HG03565 (cell line): ENCODE results near the gene ARHGDIA.
"Not testable (repeated sequence)": the region's sequence is repeated elsewhere in the genome, so short reads cannot be mapped to it uniquely, and the experiment has no call there.

Experiments
- ATAC-seq: cut with Tn5 transposase; IDR thresholded peaks from one replicate; pipeline ENCODE4 v1.9.1; 2021; ENCODE audit warnings: mild to moderate bottlenecking, moderate library complexity; ENCODE audit not compliant: unreplicated experiment

The ARHGDIA gene

DNA sequence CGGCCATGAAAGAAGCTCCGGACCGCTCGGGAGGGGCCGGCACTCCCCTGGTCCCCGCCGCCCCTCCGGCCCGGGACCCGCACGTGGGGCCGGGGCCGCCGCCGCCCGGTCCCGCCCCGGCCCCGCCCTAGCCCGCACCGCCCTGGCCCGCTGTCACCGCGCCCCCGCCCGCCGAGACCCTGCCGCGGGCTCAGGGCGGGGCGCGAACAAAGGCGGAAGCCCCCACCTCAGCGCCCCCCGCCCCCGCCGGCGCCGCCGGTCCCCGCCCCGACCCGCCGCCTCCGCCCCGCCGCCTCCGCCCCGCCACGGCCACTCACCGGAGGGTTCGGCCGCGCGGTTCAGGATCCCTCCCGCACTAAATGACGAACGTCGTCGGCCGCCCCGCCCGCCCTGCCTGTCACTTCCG, at the start of gene ARHGDIA:
Gene ARHGDIA (minus strand): TSS at position 357 of the 406 bp plus-strand sequence. CDS start 1,407 bp downstream, outside the sequence.
- no peak for ATAC-seq

DNA sequence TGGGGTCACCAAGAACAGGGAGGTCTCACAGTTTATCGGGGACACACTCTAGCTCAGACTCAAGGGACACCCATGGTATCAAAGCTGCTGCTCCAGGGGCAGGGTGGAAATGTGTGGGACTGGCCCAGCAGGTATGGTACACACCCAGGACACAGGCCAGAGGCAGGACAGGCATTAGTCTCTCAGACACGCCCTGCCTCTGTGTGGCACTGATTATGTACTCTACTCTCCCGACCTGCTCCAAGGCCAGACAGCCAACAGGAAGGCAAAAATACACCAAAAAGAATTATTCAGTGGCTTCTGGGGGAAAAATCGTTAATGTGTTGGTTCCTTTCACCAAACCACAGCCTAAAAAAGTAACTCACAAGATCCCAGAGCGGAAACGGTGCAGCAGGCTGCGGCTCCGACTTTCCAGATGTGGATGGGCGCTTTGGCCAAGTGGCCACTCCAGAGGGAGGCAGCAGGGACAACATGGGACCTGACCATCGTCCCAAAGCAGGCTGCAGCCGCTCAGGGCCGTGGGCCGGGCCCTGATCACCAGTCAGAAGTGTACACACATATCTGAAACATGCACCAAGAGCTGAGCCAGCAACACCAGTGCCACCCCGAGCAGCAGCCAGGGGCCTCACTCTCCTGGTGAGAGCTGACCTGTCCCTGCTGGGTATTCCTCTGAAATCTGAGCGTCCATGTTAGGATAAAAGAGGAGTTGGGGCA, 47.9 kb upstream of the ARHGDIA start:
- no peak for ATAC-seq

DNA sequence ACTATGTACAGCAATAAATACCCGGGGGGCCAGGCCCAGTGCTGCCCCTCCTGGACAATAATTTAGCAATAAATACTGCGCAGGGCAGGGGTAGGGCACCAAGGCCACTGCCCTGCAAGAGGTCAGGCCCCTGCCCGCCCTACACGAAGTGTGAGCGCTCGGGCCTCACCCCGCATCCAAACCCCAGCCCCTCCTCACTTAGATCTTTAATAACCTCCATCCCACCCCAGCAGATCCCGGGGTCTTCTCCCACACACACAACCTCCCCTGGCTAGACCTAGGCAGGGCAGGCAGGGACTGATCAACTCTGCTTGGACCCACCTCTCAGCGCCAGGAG, 47.2 kb upstream of the ARHGDIA start:
- not testable (repeated sequence) for ATAC-seq

DNA sequence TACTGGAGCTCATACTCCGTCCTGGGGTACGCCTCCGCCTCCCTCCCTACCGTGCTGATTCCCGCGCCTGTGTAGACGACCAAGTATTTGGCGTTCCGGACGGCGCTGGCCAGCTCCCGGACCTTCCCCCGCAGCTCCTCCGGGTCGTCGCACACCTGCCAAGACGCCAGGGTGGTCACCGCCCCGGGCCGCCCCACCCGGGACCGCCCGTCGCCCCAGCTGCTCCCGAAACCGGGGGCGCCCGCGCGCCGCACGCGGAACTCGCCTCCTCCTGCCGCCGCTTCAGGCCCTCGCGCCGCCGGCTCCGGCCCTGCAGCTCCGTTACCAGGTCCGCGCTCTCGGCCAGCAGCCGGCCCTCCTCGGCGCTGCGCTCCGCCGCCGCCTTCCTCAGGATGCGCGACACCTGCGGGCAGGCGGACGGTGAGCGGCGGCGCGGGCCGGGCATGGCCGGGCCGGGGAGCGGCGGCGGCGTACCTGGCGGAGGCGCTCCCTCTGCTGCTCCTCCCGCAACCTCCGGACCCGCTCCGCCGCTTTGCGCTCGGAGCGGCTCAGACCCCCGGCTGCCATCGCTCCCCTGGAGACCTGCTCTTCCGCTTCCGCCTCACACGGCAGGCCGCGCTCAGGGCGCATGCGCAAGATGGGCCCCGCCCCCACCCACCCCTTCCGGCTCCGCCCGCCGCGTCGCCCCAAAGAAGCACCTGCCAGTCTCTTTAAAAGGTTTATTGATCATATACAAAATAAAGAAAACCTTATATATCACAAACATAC, 46.6 kb upstream of the ARHGDIA start, which contains the start of gene SIRT7:
Gene SIRT7 (minus strand): TSS at position 612 of the 768 bp plus-strand sequence. CDS start 45 bp downstream, at position 567.
- ATAC-seq = peak; percentile 63

DNA sequence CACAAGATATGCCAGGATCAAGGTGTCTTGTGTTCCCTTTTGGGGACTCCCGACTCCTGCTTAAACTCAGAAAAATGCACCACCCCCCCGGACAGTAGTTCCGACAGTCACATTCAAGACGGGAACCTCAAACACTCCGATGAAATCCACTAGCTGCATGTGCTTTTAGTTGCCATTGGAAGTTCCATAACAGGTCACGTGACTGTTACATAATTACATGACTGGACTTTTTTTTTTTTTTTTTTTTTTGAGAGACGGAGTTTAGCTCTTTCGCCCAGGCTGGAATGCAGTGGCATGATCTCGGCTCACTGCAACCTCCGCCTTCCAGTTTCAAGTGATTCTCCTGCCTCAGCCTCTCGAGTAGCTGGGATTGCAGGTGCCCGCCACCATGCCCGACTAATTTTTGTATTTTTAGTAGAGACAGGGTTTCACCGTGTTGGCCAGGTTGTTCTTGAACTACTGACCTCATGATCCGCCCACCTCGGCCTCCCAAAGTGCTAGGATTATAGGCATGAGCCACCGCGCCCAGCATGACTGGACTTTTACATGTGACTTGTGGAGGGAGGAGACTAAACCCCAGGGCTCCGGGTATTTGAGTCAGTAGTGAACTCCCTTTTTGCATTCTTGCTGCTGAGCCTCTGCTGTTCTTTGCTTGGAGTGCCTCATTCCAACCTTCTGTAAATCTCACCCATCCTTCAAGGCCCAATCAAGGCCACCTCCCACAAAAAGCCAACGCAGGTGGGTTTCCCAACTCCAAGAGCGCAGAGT, 45.3 kb upstream of the ARHGDIA start:
- no peak for ATAC-seq

DNA sequence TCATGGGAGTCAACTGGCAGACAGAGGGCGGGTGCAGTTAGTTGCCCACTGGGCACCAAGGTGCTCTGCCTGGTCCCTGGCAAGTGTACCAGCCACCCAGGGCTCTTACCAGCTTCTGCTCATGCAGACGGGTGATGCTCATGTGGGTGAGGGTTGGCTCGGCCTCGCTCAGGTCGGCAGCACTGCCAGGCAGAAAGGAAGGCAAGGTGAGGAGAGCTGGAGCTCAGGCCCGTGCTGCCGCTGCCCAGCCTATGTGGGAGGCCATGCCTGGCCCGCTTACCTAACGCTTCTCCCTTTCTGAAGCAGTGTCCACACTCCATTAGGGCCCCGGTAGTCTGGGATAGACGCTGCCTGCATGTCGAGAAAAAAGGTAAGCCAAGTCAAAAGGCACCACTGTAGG, 44.2 kb upstream of the ARHGDIA start:
- no peak for ATAC-seq

DNA sequence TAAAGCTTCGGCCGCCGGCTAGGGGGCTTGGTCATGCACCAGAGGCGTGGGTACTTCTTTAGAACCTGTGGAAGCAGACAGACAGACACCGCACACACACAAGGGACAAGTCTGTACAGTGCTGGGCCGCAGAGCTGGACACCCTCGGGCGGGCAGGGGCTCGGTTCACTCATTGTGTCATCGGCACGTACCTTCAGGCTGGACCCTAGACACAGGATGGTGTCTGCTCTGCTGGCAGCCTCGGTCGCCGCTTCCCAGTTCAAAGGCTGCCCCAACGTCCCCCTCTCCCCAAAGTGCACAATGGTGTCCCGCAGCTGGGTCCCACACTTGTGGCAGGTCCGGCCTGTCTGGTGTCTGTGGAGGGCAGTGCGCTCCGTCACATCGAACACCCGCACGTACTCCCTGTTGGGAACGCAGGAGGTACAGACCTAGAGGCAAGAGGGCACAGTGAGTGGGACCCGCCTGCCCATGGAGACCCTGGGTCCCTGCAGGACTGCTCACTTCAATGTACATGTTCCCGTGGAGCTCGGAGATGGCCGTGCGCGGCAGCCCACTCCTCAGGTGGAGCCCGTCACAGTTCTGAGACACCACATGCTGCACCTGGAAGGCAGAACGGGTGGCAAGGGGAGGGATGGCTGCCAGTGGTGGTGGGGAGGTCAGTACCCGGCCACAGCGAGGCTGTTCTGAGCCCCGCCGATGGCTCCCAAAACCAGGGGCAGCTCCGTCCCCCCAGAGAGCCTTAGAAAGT, 43.1 kb upstream of the ARHGDIA start:
- ATAC-seq = no peak

DNA sequence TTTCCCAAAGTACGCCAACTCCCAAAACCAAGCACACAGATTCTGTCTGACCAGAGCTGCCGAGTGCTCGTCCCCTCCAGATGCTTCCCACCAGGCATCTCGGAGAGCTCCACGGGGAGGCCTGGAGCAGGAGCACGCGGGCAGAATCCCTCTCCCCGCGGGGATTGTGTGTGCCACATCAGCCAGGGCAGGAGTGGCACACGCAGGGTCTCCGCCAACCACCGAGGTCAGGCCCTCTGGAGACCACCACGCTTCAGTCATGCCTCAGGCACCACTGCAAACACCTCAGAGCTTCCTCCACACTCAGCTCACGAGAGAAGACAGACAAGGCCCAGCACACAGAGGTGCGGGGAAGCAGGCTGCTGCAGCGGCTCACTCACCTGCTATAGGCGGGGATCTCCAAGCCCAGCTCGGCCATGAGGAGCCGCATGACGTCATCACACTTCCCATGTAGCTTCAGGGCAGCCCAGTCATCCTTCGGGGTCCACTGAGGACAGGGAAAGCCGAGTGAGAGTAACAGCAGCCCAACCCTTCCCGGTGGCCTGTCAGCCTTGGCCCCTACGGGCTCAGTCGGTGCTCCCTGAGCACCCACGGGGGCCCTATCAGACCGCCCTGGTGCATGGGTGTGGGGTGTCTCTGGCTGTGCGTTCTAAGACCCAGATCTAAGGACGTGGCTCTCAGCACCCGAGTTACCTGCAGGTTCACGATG, 42.4 kb upstream of the ARHGDIA start:
- ATAC-seq = no peak

DNA sequence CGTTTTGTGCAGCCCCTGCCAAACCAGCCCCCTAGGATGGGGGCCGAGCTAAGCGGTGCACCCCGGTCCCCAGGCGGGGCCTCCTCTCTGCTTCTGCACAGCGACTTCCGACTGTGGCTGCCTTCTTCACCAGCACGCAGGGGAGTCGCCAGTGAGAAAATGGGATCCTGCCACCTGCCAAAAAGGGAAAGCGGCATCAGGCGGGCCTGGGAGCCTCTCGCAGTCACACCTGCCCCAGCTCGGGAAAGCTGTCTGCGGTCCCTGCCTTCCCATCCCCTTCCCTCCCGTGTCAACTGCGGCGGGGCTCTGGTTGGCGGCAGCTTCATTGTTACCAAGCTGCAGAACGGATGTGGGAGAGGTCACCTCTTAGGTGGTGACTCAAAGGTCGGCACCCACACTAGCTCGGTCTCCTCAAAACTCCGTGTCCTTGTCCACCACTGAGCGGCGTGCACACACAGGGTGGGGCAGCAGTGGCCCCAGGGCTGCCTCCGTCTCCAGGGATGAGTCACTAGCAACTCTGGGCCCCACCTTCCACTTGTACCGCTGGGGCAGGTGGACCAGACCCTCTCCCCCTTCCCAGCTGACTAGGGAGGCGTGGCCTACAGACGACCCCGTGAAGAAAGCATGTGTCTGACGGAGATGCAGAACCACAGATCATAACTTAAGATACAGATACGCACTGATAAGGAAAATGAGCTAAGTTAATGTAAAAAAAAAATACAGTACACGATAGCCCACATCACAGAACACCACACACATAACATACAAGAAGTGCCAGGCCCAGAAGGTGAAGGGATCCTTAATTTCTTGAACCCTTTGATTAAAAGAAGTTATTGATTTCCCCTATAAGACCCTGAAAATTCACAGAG, 41.5 kb upstream of the ARHGDIA start:
- ATAC-seq = no peak

DNA sequence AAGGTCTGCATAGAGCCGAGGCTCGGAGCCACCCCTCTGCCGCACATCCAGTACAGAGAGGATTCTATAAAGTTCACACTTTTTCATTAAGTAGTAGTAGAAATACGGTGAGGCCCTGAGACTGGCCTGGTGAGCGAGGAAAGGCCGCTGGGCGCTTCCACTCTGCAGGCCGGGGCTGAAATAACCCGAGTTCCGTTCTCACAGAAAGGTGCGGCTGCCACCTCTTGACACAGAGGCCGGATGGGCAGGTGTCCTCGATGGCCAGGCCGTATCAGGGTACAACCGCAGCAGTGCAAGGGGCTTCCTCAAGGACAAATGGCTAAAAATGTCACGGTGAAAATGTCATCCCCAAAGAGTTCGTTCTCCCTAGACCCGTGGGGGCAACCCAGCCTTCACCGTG, 40.8 kb upstream of the ARHGDIA start:
- no peak for ATAC-seq

DNA sequence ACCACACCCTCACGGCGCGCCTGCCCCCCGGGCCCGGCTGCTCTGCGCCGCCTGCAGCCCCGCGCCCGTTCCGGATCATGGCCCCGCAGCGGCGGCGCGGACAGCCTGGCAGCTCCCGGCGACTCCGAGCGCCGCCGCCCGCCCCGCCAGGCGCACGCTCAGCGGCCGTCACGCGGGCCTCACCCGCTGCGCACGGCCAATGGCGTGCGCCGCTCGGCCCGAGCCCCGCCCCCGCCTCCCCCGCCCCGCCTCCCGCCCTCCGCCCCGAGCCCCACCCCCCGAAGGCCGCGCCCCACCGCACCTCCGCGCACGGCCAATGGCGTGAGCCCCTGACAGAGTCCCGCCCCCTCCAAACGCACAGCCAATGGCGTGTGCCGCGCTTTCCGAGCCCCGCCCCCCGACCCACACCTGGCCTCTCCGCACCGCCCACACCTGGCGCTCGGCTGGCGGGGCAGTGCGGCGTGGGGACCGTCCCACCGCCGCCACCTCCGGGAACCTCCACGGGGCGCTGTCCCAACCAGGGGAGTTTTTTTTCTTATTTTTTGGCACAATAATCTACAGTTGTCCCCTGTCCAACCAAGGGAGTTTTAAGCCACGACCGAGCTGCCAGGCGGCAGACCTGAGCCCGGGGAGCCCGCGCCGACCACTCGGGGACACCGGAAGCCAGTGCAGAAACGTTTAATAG, 40.3 kb upstream of the ARHGDIA start, which contains the start of gene PCYT2:
Gene PCYT2 (minus strand): TSS at position 123 of the 685 bp plus-strand sequence. CDS start 44 bp downstream, at position 79.
- ATAC-seq = peak; percentile 52

DNA sequence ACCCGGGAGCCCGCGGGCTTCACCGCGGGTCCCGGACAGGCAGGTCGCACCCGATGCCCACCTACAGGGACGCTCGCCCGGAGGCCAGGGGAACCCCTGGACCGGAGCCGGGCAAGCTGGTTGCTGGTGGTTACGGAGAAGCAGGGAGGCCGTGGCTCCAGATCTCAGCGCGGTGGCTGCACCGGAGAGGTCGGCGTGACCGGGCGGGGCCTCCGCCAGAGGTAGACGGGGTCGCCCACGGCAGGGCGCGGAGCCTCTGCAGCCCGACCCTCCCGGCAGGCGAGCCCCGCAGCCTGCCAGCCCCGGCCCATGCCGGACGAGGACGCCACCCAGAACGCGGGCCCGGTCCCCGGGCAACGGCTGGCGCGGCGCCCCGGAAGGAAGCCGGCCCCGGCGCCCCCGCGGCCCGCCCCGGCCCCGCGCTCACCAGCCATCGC, 39.7 kb upstream of the ARHGDIA start:
- ATAC-seq = peak; percentile 26

DNA sequence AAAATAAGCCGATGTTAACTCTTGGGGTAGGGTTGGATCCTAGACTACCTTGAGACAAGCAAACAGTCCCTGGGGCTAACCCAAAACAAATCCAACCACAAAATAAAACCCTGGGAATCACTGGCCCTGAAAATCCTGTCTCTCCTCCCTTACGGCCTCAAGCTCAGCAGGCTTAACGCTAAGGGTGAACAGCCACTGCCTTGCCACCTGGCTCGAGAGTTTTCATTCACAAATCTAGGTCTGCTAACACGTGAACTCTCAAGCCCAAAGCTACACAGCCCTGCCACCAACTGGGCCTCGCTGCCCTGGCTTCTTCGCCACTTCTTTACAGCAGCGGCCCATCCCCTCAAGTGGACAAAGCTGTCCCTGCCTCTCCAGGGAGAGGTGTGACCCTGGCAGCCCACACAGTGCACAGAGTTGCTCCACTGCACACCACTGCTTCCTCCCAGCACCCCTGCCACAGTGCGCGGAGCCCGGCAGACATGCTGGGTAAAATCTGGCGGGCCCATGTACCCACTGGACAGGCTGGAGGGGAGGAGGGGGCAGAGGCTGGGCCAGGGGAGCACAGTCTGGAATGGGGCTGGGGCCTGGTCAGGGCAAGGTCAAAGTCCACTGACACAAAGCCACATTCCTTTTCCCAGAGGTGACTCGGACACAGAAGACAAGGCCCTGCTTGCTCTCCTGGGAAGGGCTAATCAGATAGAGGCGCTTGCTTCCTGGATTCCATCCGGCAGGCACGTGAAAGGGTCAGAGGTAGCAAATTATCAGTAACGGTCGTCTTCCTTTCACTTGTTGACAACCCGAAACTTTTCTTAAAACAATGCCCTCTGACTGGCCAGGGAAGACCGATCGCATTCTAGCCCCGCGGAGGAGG, 39.1 kb upstream of the ARHGDIA start:
- ATAC-seq = no peak

DNA sequence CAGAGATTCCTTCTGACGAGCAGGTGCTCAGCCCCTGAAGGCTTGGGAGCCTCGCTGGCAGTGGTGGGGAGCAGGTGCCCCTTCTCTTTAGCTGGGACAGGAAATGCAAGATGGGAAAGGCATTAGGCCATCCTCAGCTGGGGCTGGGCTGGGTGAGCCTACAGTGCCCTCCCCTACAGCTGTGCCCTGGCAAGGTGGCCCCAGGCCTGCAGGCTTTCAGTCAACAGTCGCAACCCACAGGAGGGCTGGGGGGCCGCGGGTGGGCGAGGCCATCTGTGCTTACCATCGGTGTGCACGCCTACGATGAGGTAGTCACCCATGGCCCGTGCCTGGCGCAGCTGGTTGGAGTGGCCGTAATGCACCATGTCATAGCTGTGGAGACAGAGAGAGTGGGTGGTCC, 38.1 kb upstream of the ARHGDIA start:
- ATAC-seq = no peak

DNA sequence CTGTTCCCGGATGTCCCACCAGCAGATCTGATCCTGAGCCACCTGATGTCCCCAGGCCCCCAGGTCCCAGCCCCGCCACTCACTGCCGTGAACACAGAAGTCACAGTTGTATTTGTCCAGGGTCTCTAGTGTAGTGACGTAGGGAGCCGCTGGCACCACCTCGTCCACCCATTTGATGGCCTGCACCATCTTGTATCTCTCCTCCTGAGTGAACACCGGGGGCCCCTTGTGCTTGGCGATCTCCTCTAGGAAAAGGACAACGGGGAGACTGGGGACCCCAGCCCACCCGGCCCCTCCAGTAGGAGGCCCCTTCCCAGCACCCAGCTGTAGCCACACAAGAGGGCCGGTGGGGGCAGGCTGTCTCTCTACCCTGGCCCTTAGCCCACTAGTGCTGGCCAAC, 37.7 kb upstream of the ARHGDIA start:
- ATAC-seq = no peak

DNA sequence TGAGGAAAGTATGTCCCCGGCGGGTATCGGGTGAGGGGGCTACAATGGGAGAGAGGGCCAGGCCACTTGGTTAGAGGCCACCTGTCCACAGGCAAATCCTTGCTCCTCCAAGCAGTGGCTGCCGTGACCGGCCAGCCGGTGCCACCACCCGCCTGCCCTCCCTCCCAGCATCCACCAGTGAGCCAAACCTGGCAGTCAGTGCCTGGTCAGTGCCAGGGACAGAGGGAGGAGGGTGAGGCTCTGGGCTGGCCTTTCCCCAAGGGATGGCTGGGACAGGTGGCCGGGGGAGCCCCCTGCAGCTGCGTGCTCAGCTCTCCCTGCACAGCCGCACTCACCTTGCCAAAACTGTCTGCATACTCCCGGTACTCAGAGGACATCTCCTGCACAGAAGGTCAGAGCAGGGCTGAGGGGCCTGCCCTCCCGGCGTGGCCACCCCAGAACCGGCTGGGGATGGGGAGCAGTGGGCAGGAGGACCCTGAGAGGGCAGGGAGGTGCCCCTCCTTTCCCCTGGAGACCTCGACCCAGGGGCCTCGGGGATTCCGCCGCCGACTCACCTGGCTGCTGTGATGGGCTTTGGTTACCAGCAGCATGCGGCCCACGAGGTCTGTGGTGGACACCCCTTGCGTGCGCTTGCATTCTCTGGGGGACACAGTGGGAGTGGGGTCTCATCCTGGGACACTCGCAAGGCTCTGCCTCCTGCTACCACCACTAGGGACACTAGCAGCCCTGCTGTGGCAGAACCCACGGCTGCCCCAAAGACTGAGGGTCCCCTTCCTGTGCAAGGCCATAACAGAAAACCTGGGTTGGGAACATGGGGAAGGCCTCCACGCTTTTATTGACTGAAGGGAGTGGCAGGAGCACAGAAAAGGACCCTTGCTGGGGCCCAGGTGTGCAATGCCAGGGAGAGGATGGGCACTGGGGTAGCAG, 36.3 kb upstream of the ARHGDIA start:
- ATAC-seq = no peak
